H1 (cell line): Measurements from ENCODE around the gene PTGDR2. TPM values are rescaled to one million over a fixed set of nuclear protein-coding genes. Genes with fewer than 3 reads are reported as not detected.

ENCODE experiments used
- CTCF ChIA-PET: fragments of 300-600 bp; sonication (Branson Sonifier 250); formaldehyde crosslinking; loops from one replicate; lab custom pipeline; 2021; ENCODE audit not compliant: partially characterized antibody; lab: Charles Lee
- POLR2A ChIA-PET: fragments of 300-600 bp; sonication (Branson Sonifier 250); formaldehyde crosslinking; loops from one replicate; lab custom pipeline; 2021; ENCODE audit warnings: inconsistent platforms; ENCODE audit not compliant: partially characterized antibody; lab: Charles Lee
- DNase-seq, 2 experiments: peaks; one replicate each; pipeline versions ENCODE4 v3.0.0 to v3.0.0-alpha.2; 2010 to 2022; ENCODE audit warnings: low spot score in 2 of 2, low read depth in 1 of 2, mixed read lengths in 1 of 2
- FAIRE-seq: peaks from 2 replicates; lab custom pipeline; 2011; peaks lifted over from hg19 to GRCh38; lab: Jason Lieb, UNC
- H2AFZ ChIP-seq: 2 replicates; pipeline ENCODE4 v1.8.1; 2012; ENCODE audit warnings: low read length, inconsistent platforms
- H2AK5ac ChIP-seq: 2 replicates; pipeline ENCODE4 v1.6.1; 2013; ENCODE audit warnings: low read depth, low read length
- H2BK120ac ChIP-seq: replicated peaks from 2 replicates; pipeline ENCODE3; 2013; ENCODE audit warnings: low read depth, low read length, inconsistent platforms
- H2BK12ac ChIP-seq: 2 replicates; pipeline ENCODE4 v1.6.1; 2013; ENCODE audit warnings: low read depth, low read length
- H2BK15ac ChIP-seq: 2 replicates; pipeline ENCODE4 v1.6.1; 2013; ENCODE audit warnings: low read length
- H2BK20ac ChIP-seq: 2 replicates; pipeline ENCODE4 v1.6.1; 2013; ENCODE audit warnings: low read length
- H2BK5ac ChIP-seq: 2 replicates; pipeline ENCODE4 v1.6.1; 2013; ENCODE audit warnings: low read depth, low read length
- H3K14ac ChIP-seq: 2 replicates; pipeline ENCODE4 v1.6.1; 2013; ENCODE audit warnings: inconsistent platforms; ENCODE audit not compliant: insufficient read length
- H3K18ac ChIP-seq: 2 replicates; pipeline ENCODE4 v1.6.1; 2013; ENCODE audit warnings: low read length; ENCODE audit errors: extremely low read depth
- H3K23ac ChIP-seq: 2 replicates; pipeline ENCODE4 v1.6.1; 2013; ENCODE audit warnings: inconsistent platforms; ENCODE audit not compliant: insufficient read length
- H3K23me2 ChIP-seq: 2 replicates; pipeline ENCODE4 v1.6.1; 2013; ENCODE audit warnings: low read depth, low read length
- H3K27ac ChIP-seq: 2 replicates; pipeline ENCODE4 v1.6.1; 2011; ENCODE audit warnings: low read depth, low read length, inconsistent platforms
- H3K27me3 ChIP-seq, 4 experiments: replicated peaks in 1 of 4; 1 replicate in 1 of 4; 2 replicates in 3 of 4; pipeline versions ENCODE4 v1.6.1 to v1.8.1; 2011 to 2013; ENCODE audit warnings: low read length in 3 of 4, mild to moderate bottlenecking in 3 of 4, inconsistent platforms in 2 of 4, mixed read lengths in 2 of 4, moderate library complexity in 1 of 4; ENCODE audit not compliant: control insufficient read depth in 3 of 4, insufficient read depth in 3 of 4; ENCODE audit errors: extremely low read depth in 1 of 4
- H3K36me3 ChIP-seq, 4 experiments: 2 replicates each; pipeline versions ENCODE4 v1.6.1 to v1.8.1; 2011 to 2013; ENCODE audit warnings: mild to moderate bottlenecking in 4 of 4, low read length in 3 of 4, moderate library complexity in 2 of 4, control low read depth in 1 of 4, inconsistent platforms in 1 of 4; ENCODE audit not compliant: insufficient read depth in 4 of 4, control insufficient read depth in 2 of 4
- H3K4ac ChIP-seq: replicated peaks from 2 replicates; pipeline ENCODE3; 2013; ENCODE audit warnings: low read length, low read depth, mixed read lengths, inconsistent platforms; ENCODE audit not compliant: insufficient read length
- H3K4me1 ChIP-seq, 4 experiments: replicated peaks in 1 of 4; 1 replicate in 1 of 4; 2 replicates in 3 of 4; pipeline versions ENCODE4 v1.6.1 to v1.8.1; 2011 to 2013; ENCODE audit warnings: low read length in 3 of 4, inconsistent platforms in 2 of 4, mixed read lengths in 1 of 4; ENCODE audit not compliant: insufficient read depth in 4 of 4, control insufficient read depth in 3 of 4
- H3K4me2 ChIP-seq, 2 experiments: 2 replicates each; pipeline versions ENCODE4 v1.6.1 to v1.8.1; 2011 to 2013; ENCODE audit warnings: low read depth in 2 of 2, low read length in 2 of 2, control low read depth in 1 of 2, inconsistent platforms in 1 of 2, mild to moderate bottlenecking in 1 of 2; ENCODE audit not compliant: insufficient read depth in 1 of 2
- H3K4me3 ChIP-seq, 4 experiments: fragments of 200-600, 300-600 bp in 1 of 4; sonication (generic), shearing (Covaris generic), sonication (Bioruptor Twin) in 1 of 4; 2 replicates each; pipeline versions ENCODE4 v1.5.1 to v1.8.1; 2011 to 2016; ENCODE audit warnings: low read length in 4 of 4, low read depth in 3 of 4, control low read depth in 2 of 4, inconsistent platforms in 2 of 4, mild to moderate bottlenecking in 2 of 4, mixed read lengths in 1 of 4, moderate library complexity in 1 of 4; ENCODE audit not compliant: insufficient read depth in 2 of 4; ENCODE audit errors: extremely low read depth in 1 of 4
- H3K56ac ChIP-seq: replicated peaks from 2 replicates; pipeline ENCODE3; 2013; ENCODE audit warnings: low read depth, mild to moderate bottlenecking, mixed read lengths, low read length, inconsistent platforms; ENCODE audit not compliant: insufficient read length
- H3K79me1 ChIP-seq: 2 replicates; pipeline ENCODE4 v1.6.1; 2013; ENCODE audit warnings: low read depth, low read length, control low read depth
- H3K79me2 ChIP-seq, 2 experiments: 2 replicates each; pipeline versions ENCODE4 v1.6.1 to v1.8.1; 2012 to 2013; ENCODE audit warnings: low read length in 2 of 2, mild to moderate bottlenecking in 2 of 2, inconsistent platforms in 1 of 2; ENCODE audit not compliant: insufficient read depth in 2 of 2, control insufficient read depth in 1 of 2
- H3K9ac ChIP-seq, 4 experiments: replicated peaks in 1 of 4; 1 replicate in 1 of 4; 2 replicates in 3 of 4; pipeline versions ENCODE4 v1.6.1 to v1.8.1; 2011 to 2013; ENCODE audit warnings: low read depth in 3 of 4, low read length in 3 of 4, control low read depth in 2 of 4, mild to moderate bottlenecking in 2 of 4, moderate library complexity in 2 of 4, inconsistent platforms in 1 of 4; ENCODE audit errors: extremely low read depth in 1 of 4
- H3K9me3 ChIP-seq, 2 experiments: 2 replicates each; pipeline versions ENCODE4 v1.6.1 to v1.8.1; 2012 to 2013; ENCODE audit warnings: mild to moderate bottlenecking in 2 of 2, moderate library complexity in 2 of 2, control low read depth in 1 of 2, inconsistent platforms in 1 of 2, low read depth in 1 of 2, low read length in 1 of 2, mixed read lengths in 1 of 2; ENCODE audit not compliant: insufficient read depth in 2 of 2
- H4K20me1 ChIP-seq, 2 experiments: replicated peaks in 1 of 2; 2 replicates each; pipeline versions ENCODE3 to v1.8.1; 2011 to 2013; ENCODE audit warnings: inconsistent platforms in 2 of 2, low read length in 2 of 2, mild to moderate bottlenecking in 1 of 2; ENCODE audit not compliant: insufficient read depth in 2 of 2, control insufficient read depth in 1 of 2
- H4K5ac ChIP-seq: 2 replicates; pipeline ENCODE4 v1.6.1; 2013; ENCODE audit warnings: low read length, low read depth, mixed read lengths, inconsistent platforms; ENCODE audit not compliant: insufficient read length
- H4K8ac ChIP-seq: 2 replicates; pipeline ENCODE4 v1.8.0; 2013; ENCODE audit warnings: mild to moderate bottlenecking, moderate library complexity, low read length, inconsistent platforms; ENCODE audit not compliant: insufficient read depth; ENCODE audit errors: extremely low read depth
- H4K91ac ChIP-seq: replicated peaks from 2 replicates; pipeline ENCODE3; 2013; ENCODE audit warnings: low read length, mixed read lengths, inconsistent platforms; ENCODE audit not compliant: insufficient read length
- ATF3 ChIP-seq: IDR thresholded peaks from 2 replicates; pipeline ENCODE4 v1.6.1; 2011; ENCODE audit warnings: low read depth, mild to moderate bottlenecking, low read length; ENCODE audit not compliant: insufficient read depth
- FOSL1 ChIP-seq: IDR thresholded peaks from 2 replicates; pipeline ENCODE4 v1.6.1; 2011; ENCODE audit warnings: mild to moderate bottlenecking, low read depth, low read length, moderate library complexity; ENCODE audit not compliant: insufficient read depth
- SIN3A ChIP-seq, 2 experiments: IDR thresholded peaks in 1 of 2; conservative IDR thresholded peaks in 1 of 2; 2 replicates each; pipeline ENCODE4 v1.6.1; 2011 to 2012; ENCODE audit warnings: low read length in 2 of 2, improper control_type of control experiment in 1 of 2, low read depth in 1 of 2, mild to moderate bottlenecking in 1 of 2
- WGBS, 2 experiments: shearing (Covaris generic) in 1 of 2; methylation state at CpG; one replicate each; pipeline versions ENCODE4 v1.1.6 to v1.1.7; 2013 to 2015; ENCODE audit warnings: low lambda C conversion rate in 2 of 2, mixed read lengths in 2 of 2, inconsistent platforms in 1 of 2, low coverage in 1 of 2, missing lambda C conversion rate in 1 of 2; ENCODE audit not compliant: insufficient replicate concordance in 2 of 2, insufficient coverage in 1 of 2, insufficient read length in 1 of 2; ENCODE audit errors: extremely low coverage in 1 of 2, missing lambda C conversion rate in 1 of 2; 5-methylcytosine and 5-hydroxymethylcytosine counted together
- polyA plus RNA-seq, 7 experiments: library from polyadenylated mRNA; depleted of rRNA in 3 of 7; stranded (reverse) in 5 of 7; unstranded in 2 of 7; fragments of >200 nt in 5 of 7; fragments of 200-250 nt in 2 of 7; gene quantifications; 1 replicate in 5 of 7; 2 replicates in 1 of 7; 4 replicates in 1 of 7; pipeline versions ENCODE4 v1.2.1 to v1.2.3, GENCODE V29; 2011 to 2013; ENCODE audit warnings: missing spikeins in 2 of 7, mixed read lengths in 2 of 7
- total RNA-seq: library from RNA; stranded (reverse); fragmentation: NEBNext Ultra II Directional; extraction: Animal tissue kit (Norgen Biotek cat#: 25700); gene quantifications from 2 replicates; pipeline ENCODE4 v1.2.1, GENCODE V29; 2021

Gene PTGDR2
- total and polyA plus RNA-seq, 2 of the 8 experiments (the other 6 are each of a cell fraction or from before 2014, with no cell fraction given) = 0.20 TPM; not detected in 1

GRCh38 chr11:60872961-60873524 lies 17.3 kb upstream of the PTGDR2 start:
- no peak overlapping the region for H3K4ac ChIP-seq
- no peak overlapping the region for H4K5ac ChIP-seq
- H2BK15ac ChIP-seq = no peak overlapping the region
- H2AK5ac ChIP-seq = no peak overlapping the region
- H3K23me2 ChIP-seq = no peaks in the 10 kb centered on the region
- H2BK12ac ChIP-seq = no peak overlapping the region
- H3K79me1 ChIP-seq = no peaks in the 10 kb centered on the region
- no peak overlapping the region for H4K91ac ChIP-seq
- no peaks in the 10 kb centered on the region for H4K20me1 ChIP-seq
- H3K79me2 ChIP-seq = no peaks in the 10 kb centered on the region
- no peak overlapping the region for H2BK5ac ChIP-seq
- H3K9ac ChIP-seq = no peak overlapping the region
- H3K4me3 ChIP-seq = no peak overlapping the region
- no peak overlapping the region for H3K23ac ChIP-seq
- peaks cover 0 to 4% (median 0%) of the 10 kb centered on the region in 4 experiments; a peak in 4 of 7 replicates for H3K4me1 ChIP-seq
- CTCF ChIA-PET = interaction anchor here (0.8 to 9.5 kb wide), 9 partner anchors 8 to 98 kb away, joined by 3 to 52 read pairs (median 4); no protein-coding TSS in a partner anchor
- H2BK20ac ChIP-seq = no peak overlapping the region
- peak in 1 of 2 experiments; percentile 60 for DNase-seq
- H3K14ac ChIP-seq = no peak overlapping the region
- no peaks in the 10 kb centered on the region for H3K9me3 ChIP-seq
- H2AFZ ChIP-seq = no peak overlapping the region
- H3K18ac ChIP-seq = no peak overlapping the region
- H3K27ac ChIP-seq = no peak overlapping the region
- no peak overlapping the region for H2BK120ac ChIP-seq
- WGBS, 2 experiments = 83% methylated on average over 16 of the region's 16 CpGs; no CpG with 5 or more reads in 1 of the 2 experiments
- H3K36me3 ChIP-seq = no peaks in the 10 kb centered on the region
- no peaks in the 10 kb centered on the region for H3K27me3 ChIP-seq
- 0 out of 4 replicates have a peak overlapping the region, but pooled peaks of 1 of the 2 experiments have one; percentile 2 for H3K4me2 ChIP-seq
- H4K8ac ChIP-seq = peak overlapping the region; percentile 74; the same call in 1 of the 2 replicates
- POLR2A ChIA-PET = interaction anchor here (0.9 to 2.1 kb wide), 3 partner anchors 15 to 103 kb away, joined by 3 to 7 read pairs (median 3); no protein-coding TSS in a partner anchor
- no peak for FAIRE-seq
- no peak overlapping the region for H3K56ac ChIP-seq
- TF ChIP-seq SIN3A (conservative IDR thresholded peaks at IDR 0.05 in 1 of 2, IDR thresholded peaks at IDR 0.05 in 1 of 2; ENCODE audit: low read depth in 1 of 2, low read length in 2 of 2) = no peak
- no peak for TF ChIP-seq FOSL1
- TF ChIP-seq ATF3 = no peak
